Tongue (tissue), 2 donors: Measurements from ENCODE around the gene ADD3. TPM values are rescaled to one million over a fixed set of nuclear protein-coding genes. Genes with fewer than 3 reads are reported as not detected.

Experiments
- DNase-seq: peaks from one replicate; pipeline ENCODE4 v3.0.0-alpha.2; 2015
- total RNA-seq: library from RNA; depleted of rRNA; stranded (reverse); fragments of >200 nt; gene quantifications from one replicate; pipeline ENCODE4 v1.2.3, GENCODE V29; 2014

The ADD3 gene
- total RNA-seq, 1 donor from 2014 or later: 260 TPM

GRCh38 chr10:110153396-110153795, 145.6 kb downstream of the ADD3 start:
- no peak for DNase-seq

GRCh38 chr10:110156046-110156445, 148.3 kb downstream of the ADD3 start:
- no peak for DNase-seq

GRCh38 chr10:110158051-110159005, 150.5 kb downstream of the ADD3 start:
- no peak for DNase-seq

GRCh38 chr10:110160081-110160480, 152.3 kb downstream of the ADD3 start:
- no peak for DNase-seq

GRCh38 chr10:110160522-110160921, 152.7 kb downstream of the ADD3 start:
- DNase-seq: no peak

GRCh38 chr10:110162741-110163145, 155.0 kb downstream of the ADD3 start:
- DNase-seq: no peak

- DNase-seq: no peak
Observed at GRCh38 chr10:110163192-110163773, 155.5 kb downstream of the ADD3 start.

GRCh38 chr10:110163841-110164240, 156.1 kb downstream of the ADD3 start:
- DNase-seq: no peak

GRCh38 chr10:110165239-110165638, 157.5 kb downstream of the ADD3 start:
- no peak for DNase-seq

- no peak for DNase-seq
Observed at GRCh38 chr10:110167149-110167548, 159.4 kb downstream of the ADD3 start.

GRCh38 chr10:110168601-110169481, 161.1 kb downstream of the ADD3 start:
- DNase-seq: no peak

GRCh38 chr10:110169586-110169985, 161.8 kb downstream of the ADD3 start:
- no peak for DNase-seq

GRCh38 chr10:110170142-110170971, 162.6 kb downstream of the ADD3 start:
- no peak for DNase-seq

- DNase-seq: no peak
Observed at GRCh38 chr10:110171032-110171431, 163.2 kb downstream of the ADD3 start.

GRCh38 chr10:110172155-110172554, 164.4 kb downstream of the ADD3 start:
- DNase-seq: no peak

GRCh38 chr10:110174201-110174600, 166.4 kb downstream of the ADD3 start:
- DNase-seq: no peak

- DNase-seq: no peak
Observed at GRCh38 chr10:110174816-110175215, 167.0 kb downstream of the ADD3 start.

GRCh38 chr10:110175406-110175805, 167.6 kb downstream of the ADD3 start:
- DNase-seq: no peak

- DNase-seq: no peak
Observed at GRCh38 chr10:110176141-110177030, 168.6 kb downstream of the ADD3 start.

GRCh38 chr10:110179220-110179619, 171.4 kb downstream of the ADD3 start:
- DNase-seq: no peak

- DNase-seq: no peak
Observed at GRCh38 chr10:110181451-110181850, 173.7 kb downstream of the ADD3 start.
